Large intestine (tissue), 3 donors: ENCODE measurements around the gene DNAH2. TPM values are rescaled to one million over a fixed set of nuclear protein-coding genes. Genes with fewer than 3 reads are reported as not detected.

Experiments
- DNase-seq, 2 donors: peaks; one replicate each; pipeline versions ENCODE4 v3.0.0 to v3.0.0-alpha.2; 2013
- H3K27ac ChIP-seq: one replicate; pipeline ENCODE4 v1.5.1; 2013; ENCODE audit warnings: low read length
- H3K27me3 ChIP-seq: 2 replicates; pipeline ENCODE4 v1.6.1; 2013; ENCODE audit warnings: low read length; ENCODE audit not compliant: control insufficient read depth, insufficient read depth
- H3K36me3 ChIP-seq: 2 replicates; pipeline ENCODE4 v1.6.1; 2013; ENCODE audit warnings: low read length; ENCODE audit not compliant: control insufficient read depth, insufficient read depth
- H3K4me1 ChIP-seq: one replicate; pipeline ENCODE4 v1.6.1; 2013; ENCODE audit warnings: low read length; ENCODE audit not compliant: control insufficient read depth, insufficient read depth
- H3K4me3 ChIP-seq: one replicate; pipeline ENCODE4 v1.5.1; 2013; ENCODE audit warnings: low read length
- H3K9me3 ChIP-seq: one replicate; pipeline ENCODE4 v1.6.1; 2013; ENCODE audit warnings: mild to moderate bottlenecking, low read depth, low read length, moderate library complexity; ENCODE audit not compliant: control insufficient read depth
- WGBS: methylation state at CpG from one replicate; pipeline ENCODE4 v1.1.5; 2013; ENCODE audit warnings: low lambda C conversion rate; ENCODE audit not compliant: insufficient coverage; 5-methylcytosine and 5-hydroxymethylcytosine counted together
- polyA plus RNA-seq: library from polyadenylated mRNA; unstranded; fragments of 120-200 nt; gene quantifications from one replicate; pipeline ENCODE4 v1.2.1, GENCODE V29; 2013

DNAH2 gene
- polyA plus RNA-seq, 1 donor: 0.09 TPM

GRCh38 chr17:7727886-7728285 is 10.3 kb downstream of the DNAH2 start:
- no peaks in the 10 kb centered on the region for H3K4me1 ChIP-seq
- H3K36me3 ChIP-seq: no peaks in the 10 kb centered on the region
- no peak for DNase-seq
- peaks cover 2% of the 10 kb centered on the region for H3K27me3 ChIP-seq
- WGBS: no CpG with 5 or more reads among the region's 3 CpGs
- H3K27ac ChIP-seq: no peak overlapping the region
- no peak overlapping the region for H3K4me3 ChIP-seq
- no peaks in the 10 kb centered on the region for H3K9me3 ChIP-seq

DNA sequence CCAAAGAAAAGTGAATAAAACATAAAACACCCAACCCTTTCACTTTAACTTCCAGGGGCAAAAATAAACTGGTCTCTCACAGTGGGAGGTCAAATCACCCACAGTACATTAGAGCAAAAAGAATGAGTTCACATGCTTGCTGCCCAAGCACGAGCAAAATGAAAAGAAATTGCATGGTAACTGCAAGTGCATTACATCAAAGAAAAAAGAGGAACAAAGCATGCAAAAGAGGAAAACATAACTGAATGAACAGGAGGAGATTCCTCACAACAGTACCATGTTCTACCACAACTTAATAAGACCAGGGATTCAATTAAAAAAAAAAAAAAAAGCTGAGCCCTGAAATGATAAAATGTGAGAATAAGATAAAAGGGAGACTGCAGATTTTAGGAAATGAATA is 12.3 kb downstream of the DNAH2 start:
- Histone ChIP-seq H3K36me3 (no peaks in the 10 kb centered on the region), H3K4me3 (no peak overlapping the region), H3K27me3 (no peaks in the 10 kb centered on the region), H3K9me3 (no peaks in the 10 kb centered on the region), H3K27ac (no peak overlapping the region), H3K4me1 (no peaks in the 10 kb centered on the region)
- 60% methylated on average over 1 of the region's 1 CpG for WGBS
- no peak for DNase-seq

DNA sequence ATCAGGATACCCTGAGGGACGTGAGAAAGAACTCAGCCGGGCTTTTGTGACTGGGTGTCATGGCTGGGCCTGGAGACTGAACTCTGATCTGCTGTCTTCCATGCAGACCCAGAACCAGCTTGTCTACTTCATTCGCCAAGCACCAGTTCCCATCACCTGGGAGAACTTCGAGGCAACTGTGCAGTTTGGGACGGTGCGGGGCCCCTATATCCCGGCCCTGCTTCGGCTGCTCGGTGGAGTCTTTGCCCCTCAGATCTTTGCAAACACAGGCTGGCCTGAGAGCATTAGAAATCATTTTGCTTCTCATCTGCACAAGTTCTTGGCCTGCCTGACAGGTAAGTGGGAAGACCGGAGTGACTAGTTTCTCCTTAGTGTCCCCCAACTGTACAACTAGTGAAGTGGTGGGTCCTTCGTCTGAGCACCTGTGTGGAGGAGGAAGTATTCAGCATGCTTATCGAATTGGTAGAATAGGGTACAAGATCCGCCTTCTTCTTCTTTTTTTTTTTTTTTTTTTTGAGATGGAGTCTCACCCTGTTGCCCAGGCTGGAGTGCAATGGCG is 15.5 kb downstream of the DNAH2 start:
- Histone ChIP-seq H3K4me1 (no peaks in the 10 kb centered on the region), H3K27me3 (peaks cover 5% of the 10 kb centered on the region), H3K9me3 (no peaks in the 10 kb centered on the region), H3K36me3 (no peaks in the 10 kb centered on the region), H3K27ac (no peak overlapping the region), H3K4me3 (no peak overlapping the region)
- no peak for DNase-seq
- WGBS: no CpG with 5 or more reads among the region's 14 CpGs

DNA sequence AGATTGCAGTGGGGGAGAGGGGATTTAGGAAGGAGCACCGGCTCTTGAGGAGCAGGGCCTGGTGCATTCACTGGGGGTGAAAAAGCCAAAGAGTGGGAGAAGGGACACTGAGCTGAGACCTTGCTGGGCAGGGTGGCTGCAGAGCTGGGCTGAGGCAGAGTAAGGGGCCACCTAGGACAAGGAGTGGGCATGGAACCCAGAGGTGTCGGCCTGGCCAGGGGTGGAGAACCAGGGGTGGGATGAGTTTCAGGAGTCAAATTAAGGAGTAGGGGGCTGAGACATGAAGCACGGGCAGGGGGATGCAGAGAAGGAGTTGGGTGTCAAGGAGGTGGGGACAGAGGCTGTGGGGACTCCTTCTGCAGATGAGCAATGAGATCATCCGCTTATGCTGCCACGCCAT is 20.1 kb downstream of the DNAH2 start:
- no CpG with 5 or more reads among the region's 5 CpGs for WGBS
- Histone ChIP-seq H3K36me3 (no peaks in the 10 kb centered on the region), H3K4me3 (no peak overlapping the region), H3K27me3 (peaks cover 18% of the 10 kb centered on the region), H3K9me3 (no peaks in the 10 kb centered on the region), H3K4me1 (no peaks in the 10 kb centered on the region), H3K27ac (no peak overlapping the region)
- DNase-seq: no peak

- Histone ChIP-seq H3K4me3 (no peak overlapping the region), H3K9me3 (no peaks in the 10 kb centered on the region), H3K27ac (no peak overlapping the region), H3K36me3 (no peaks in the 10 kb centered on the region), H3K27me3 (peaks cover 18% of the 10 kb centered on the region), H3K4me1 (no peaks in the 10 kb centered on the region)
- WGBS: no CpG with 5 or more reads among the region's 14 CpGs
- DNase-seq: no peak
Observed at GRCh38 chr17:7739746-7740145, 22.2 kb downstream of the DNAH2 start.

GRCh38 chr17:7740481-7741001 is 23.0 kb downstream of the DNAH2 start:
- Histone ChIP-seq H3K36me3 (no peaks in the 10 kb centered on the region), H3K27ac (no peak overlapping the region), H3K27me3 (peaks cover 18% of the 10 kb centered on the region), H3K4me3 (no peak overlapping the region), H3K9me3 (no peaks in the 10 kb centered on the region), H3K4me1 (no peaks in the 10 kb centered on the region)
- DNase-seq: no peak
- no CpG with 5 or more reads among the region's 42 CpGs for WGBS

DNA sequence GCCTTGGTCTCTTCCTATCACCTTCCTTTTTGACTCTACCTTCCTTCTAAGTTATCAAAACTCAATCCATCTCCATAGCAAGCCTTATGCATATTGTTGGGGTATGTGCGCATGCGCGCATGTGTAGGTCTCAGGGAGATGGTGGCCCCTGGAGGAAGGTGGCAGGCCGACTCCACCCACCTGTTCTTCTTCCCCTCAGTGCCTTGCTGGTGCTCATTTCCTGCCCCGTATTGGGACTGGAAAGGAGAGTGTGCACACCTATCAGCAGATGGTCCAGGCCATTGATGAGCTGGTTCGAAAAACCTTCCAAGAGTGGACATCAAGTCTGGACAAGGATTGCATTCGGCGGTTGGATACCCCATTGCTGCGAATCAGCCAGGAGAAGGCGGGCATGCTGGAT is 25.2 kb downstream of the DNAH2 start:
- H3K27me3 ChIP-seq: peaks cover 13% of the 10 kb centered on the region
- H3K4me3 ChIP-seq: no peak overlapping the region

GRCh38 chr17:7744416-7744815 is 26.9 kb downstream of the DNAH2 start:
- DNase-seq: no peak
- Histone ChIP-seq H3K27me3 (peaks cover 14% of the 10 kb centered on the region), H3K36me3 (no peaks in the 10 kb centered on the region), H3K27ac (no peak overlapping the region), H3K4me1 (peaks cover 2% of the 10 kb centered on the region), H3K9me3 (no peaks in the 10 kb centered on the region), H3K4me3 (no peak overlapping the region)
- 100% methylated on average over 1 of the region's 8 CpGs for WGBS

More for the DNA sequence above, 25.2 kb downstream of the DNAH2 start:
- Histone ChIP-seq H3K9me3 (no peaks in the 10 kb centered on the region), H3K36me3 (no peaks in the 10 kb centered on the region), H3K4me1 (peaks cover 2% of the 10 kb centered on the region), H3K27ac (no peak overlapping the region)
- WGBS: no CpG with 5 or more reads among the region's 10 CpGs
- no peak for DNase-seq

- Histone ChIP-seq H3K27me3 (peaks cover 4% of the 10 kb centered on the region), H3K27ac (no peak overlapping the region), H3K4me1 (peaks cover 2% of the 10 kb centered on the region), H3K4me3 (no peak overlapping the region), H3K36me3 (no peaks in the 10 kb centered on the region), H3K9me3 (no peaks in the 10 kb centered on the region)
- no peak for DNase-seq
- no CpG with 5 or more reads among the region's 7 CpGs for WGBS
Observed at GRCh38 chr17:7745748-7746470, 28.4 kb downstream of the DNAH2 start.

GRCh38 chr17:7747635-7748071 is 30.1 kb downstream of the DNAH2 start:
- Histone ChIP-seq H3K27ac (no peak overlapping the region), H3K4me1 (peaks cover 2% of the 10 kb centered on the region), H3K27me3 (peaks cover 4% of the 10 kb centered on the region), H3K36me3 (no peaks in the 10 kb centered on the region), H3K4me3 (no peak overlapping the region), H3K9me3 (no peaks in the 10 kb centered on the region)
- no CpG with 5 or more reads among the region's 4 CpGs for WGBS
- DNase-seq: no peak
